ENCODE results near the gene PNMA5.
"Not testable (repeated sequence)": the region's sequence is repeated elsewhere in the genome, so short reads cannot be mapped to it uniquely, and the experiment has no call there.

PNMA5 gene

GRCh38 chrX:153029875-153030274 is 36.0 kb upstream of the PNMA5 start:
- Histone ChIP-seq H3K36me3 (ENCODE audit: insufficient read depth, low read length) (no peaks in the 10 kb centered on the region), H2AFZ (ENCODE audit: low read length) (no peak overlapping the region), H3F3A (ENCODE audit: insufficient read depth, low read length) (no peaks in the 10 kb centered on the region), H3K79me2 (ENCODE audit: insufficient read depth, low read length) (no peaks in the 10 kb centered on the region), H3K9ac (ENCODE audit: low read length) (no peak overlapping the region), H3K9me3 (ENCODE audit: low read length) (no peaks in the 10 kb centered on the region), H3K4me3 (ENCODE audit: low read depth, low read length, poor library complexity, severe bottlenecking) (no peak overlapping the region), H3K9me2 (ENCODE audit: low read depth, low read length) (no peaks in the 10 kb centered on the region), H3K4me2 (ENCODE audit: low read length) (no peak overlapping the region), H4K20me1 (ENCODE audit: insufficient read depth, low read length) (no peaks in the 10 kb centered on the region), H3K4me1 (ENCODE audit: insufficient read depth, low read length, severe bottlenecking) (peaks cover 6% of the 10 kb centered on the region), H3K27me3 (ENCODE audit: insufficient read depth, low read length) (no peaks in the 10 kb centered on the region), H3K27ac (ENCODE audit: low read depth, low read length, poor library complexity, severe bottlenecking) (no peak overlapping the region)
- no peak for TF ChIP-seq EZH2 (IDR thresholded peaks at IDR 0.05; ENCODE audit: borderline replicate concordance, low read length)
- no peak for TF ChIP-seq CTCF (IDR thresholded peaks at IDR 0.05; ENCODE audit: low read length)

- Histone ChIP-seq H4K20me1 (ENCODE audit: insufficient read depth, low read length) (no peaks in the 10 kb centered on the region), H3K79me2 (ENCODE audit: insufficient read depth, low read length) (no peaks in the 10 kb centered on the region), H3K4me1 (ENCODE audit: insufficient read depth, low read length, severe bottlenecking) (peaks cover 6% of the 10 kb centered on the region), H3K9ac (ENCODE audit: low read length) (no peak overlapping the region), H3K27me3 (ENCODE audit: insufficient read depth, low read length) (no peaks in the 10 kb centered on the region), H3K9me3 (ENCODE audit: low read length) (no peaks in the 10 kb centered on the region), H3K36me3 (ENCODE audit: insufficient read depth, low read length) (no peaks in the 10 kb centered on the region), H3F3A (ENCODE audit: insufficient read depth, low read length) (no peaks in the 10 kb centered on the region), H3K4me3 (ENCODE audit: low read depth, low read length, poor library complexity, severe bottlenecking) (no peak overlapping the region), H3K4me2 (ENCODE audit: low read length) (no peak overlapping the region), H3K27ac (ENCODE audit: low read depth, low read length, poor library complexity, severe bottlenecking) (no peak overlapping the region), H3K9me2 (ENCODE audit: low read depth, low read length) (no peaks in the 10 kb centered on the region), H2AFZ (ENCODE audit: low read length) (no peak overlapping the region)
- TF ChIP-seq CTCF (IDR thresholded peaks at IDR 0.05; ENCODE audit: low read length) (no peak), EZH2 (IDR thresholded peaks at IDR 0.05; ENCODE audit: borderline replicate concordance, low read length) (no peak)
Measured at GRCh38 chrX:153029162-153029561, 35.2 kb upstream of the PNMA5 start.

GRCh38 chrX:153028487-153028886 is 34.6 kb upstream of the PNMA5 start:
- not testable (repeated sequence) for H4K20me1 ChIP-seq (ENCODE audit: insufficient read depth, low read length); H3K27ac ChIP-seq (ENCODE audit: low read depth, low read length, poor library complexity, severe bottlenecking); H3F3A ChIP-seq (ENCODE audit: insufficient read depth, low read length); H3K4me3 ChIP-seq (ENCODE audit: low read depth, low read length, poor library complexity, severe bottlenecking); H3K4me1 ChIP-seq (ENCODE audit: insufficient read depth, low read length, severe bottlenecking); H3K9me2 ChIP-seq (ENCODE audit: low read depth, low read length); H3K36me3 ChIP-seq (ENCODE audit: insufficient read depth, low read length); H3K4me2 ChIP-seq (ENCODE audit: low read length); H3K27me3 ChIP-seq (ENCODE audit: insufficient read depth, low read length); H2AFZ ChIP-seq (ENCODE audit: low read length); H3K9ac ChIP-seq (ENCODE audit: low read length); H3K9me3 ChIP-seq (ENCODE audit: low read length); H3K79me2 ChIP-seq (ENCODE audit: insufficient read depth, low read length)

GRCh38 chrX:153026501-153026900 is 32.6 kb upstream of the PNMA5 start:
- not testable (repeated sequence) for H3K27me3 ChIP-seq (ENCODE audit: insufficient read depth, low read length)

More at GRCh38 chrX:153026501-153026900, 32.6 kb upstream of the PNMA5 start:
- not testable (repeated sequence) for H3K79me2 ChIP-seq (ENCODE audit: insufficient read depth, low read length); H3K4me3 ChIP-seq (ENCODE audit: low read depth, low read length, poor library complexity, severe bottlenecking); H3K4me2 ChIP-seq (ENCODE audit: low read length); H3K4me1 ChIP-seq (ENCODE audit: insufficient read depth, low read length, severe bottlenecking); H4K20me1 ChIP-seq (ENCODE audit: insufficient read depth, low read length); H3K27ac ChIP-seq (ENCODE audit: low read depth, low read length, poor library complexity, severe bottlenecking); H3K9ac ChIP-seq (ENCODE audit: low read length); H2AFZ ChIP-seq (ENCODE audit: low read length); H3K9me2 ChIP-seq (ENCODE audit: low read depth, low read length); H3K36me3 ChIP-seq (ENCODE audit: insufficient read depth, low read length); H3F3A ChIP-seq (ENCODE audit: insufficient read depth, low read length); H3K9me3 ChIP-seq (ENCODE audit: low read length)
